ENCODE results near the gene CASP5.

GRCh38 chr11:105005451-105005845, 17.5 kb downstream of the CASP5 start:
- TF ChIP-seq CTCF (IDR thresholded peaks at IDR 0.05) (no peak), POLR2A (IDR thresholded peaks at IDR 0.05) (no peak)

Data from thyroid gland (tissue), 4 donors.